ENCODE data around the gene QKI.
"Not testable (repeated sequence)": the region's sequence is repeated elsewhere in the genome, so short reads cannot be mapped to it uniquely, and the experiment has no call there.

The QKI gene

DNA sequence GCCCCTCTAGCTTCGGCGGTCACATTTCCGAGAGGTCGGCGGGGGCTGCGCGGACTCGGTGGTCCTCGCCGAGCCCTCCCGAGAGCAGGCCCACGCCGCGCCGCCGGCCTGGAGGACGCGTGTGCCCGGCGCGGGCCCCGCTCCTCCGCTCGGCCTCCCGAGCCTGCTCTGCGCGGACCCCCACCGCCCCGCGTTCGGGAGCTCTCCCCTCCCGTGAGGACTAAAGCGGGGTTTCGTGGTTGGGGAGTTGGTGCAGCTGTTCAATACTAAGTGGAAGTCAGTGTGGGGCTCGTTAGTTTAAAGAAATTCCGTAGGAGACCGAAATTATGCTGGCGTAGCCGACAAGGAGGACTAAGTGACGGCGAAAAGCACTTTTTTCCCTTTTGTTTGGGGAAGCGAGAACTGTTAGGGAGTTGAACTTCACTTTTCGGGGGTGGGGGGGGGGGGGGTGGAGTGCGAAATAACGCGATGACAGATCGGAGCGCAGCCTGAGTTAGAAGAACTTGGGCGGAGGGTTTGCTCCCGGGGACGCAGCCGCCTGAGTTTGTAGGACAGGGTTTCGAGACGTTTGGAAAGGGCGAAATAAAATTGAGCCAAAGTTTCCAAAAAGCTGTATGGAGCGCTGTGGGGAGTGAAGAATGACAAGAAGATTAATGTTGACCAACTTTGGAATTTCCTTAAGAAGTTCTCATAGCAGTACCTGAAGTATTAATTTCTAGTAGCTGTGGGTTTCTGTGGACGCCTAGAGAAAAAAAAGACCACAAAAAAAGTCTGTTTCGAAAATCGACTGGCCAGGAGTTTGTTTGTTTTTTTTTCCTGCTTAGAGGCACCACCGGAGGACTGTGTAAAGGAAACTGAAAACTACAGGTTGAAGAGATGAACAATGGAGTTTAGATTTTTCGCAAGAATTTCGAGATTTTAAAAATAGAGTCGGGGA lies 1.4 kb downstream of the QKI start:
- DNase-seq, result peak; percentile 66

DNA sequence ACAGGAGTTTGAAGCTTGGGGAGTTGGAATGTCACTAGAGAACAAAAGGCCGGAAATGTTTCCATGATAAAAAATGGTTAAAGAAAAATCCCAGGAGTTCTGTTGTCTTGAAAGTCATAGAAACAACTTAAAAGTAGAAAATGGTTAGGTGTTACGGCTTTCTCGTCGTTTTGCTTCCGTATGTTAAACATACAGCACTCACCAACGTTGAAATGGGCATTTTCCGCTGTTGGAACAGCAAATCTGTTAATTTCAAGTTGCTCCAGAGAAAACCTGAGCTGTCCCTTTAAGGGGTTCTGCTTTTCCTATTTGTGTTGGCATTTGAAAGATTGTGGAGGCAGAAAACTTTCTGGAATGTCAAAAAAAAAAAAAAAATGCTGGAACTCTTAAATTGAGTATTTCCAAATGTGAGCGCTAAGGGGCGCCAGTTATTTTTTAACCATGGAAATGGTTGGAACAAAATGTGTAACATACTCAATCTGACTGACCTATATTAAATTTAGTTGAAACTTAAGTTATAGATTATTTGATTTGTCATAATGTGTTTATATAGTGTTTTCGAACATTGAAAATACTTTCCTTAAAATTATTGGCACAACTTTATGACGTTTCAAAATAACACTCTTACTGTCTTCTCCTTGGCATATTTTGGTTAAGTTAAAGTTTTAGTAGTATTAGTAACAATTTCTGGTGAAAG lies 2.2 kb downstream of the QKI start:
- no peak for DNase-seq

DNA sequence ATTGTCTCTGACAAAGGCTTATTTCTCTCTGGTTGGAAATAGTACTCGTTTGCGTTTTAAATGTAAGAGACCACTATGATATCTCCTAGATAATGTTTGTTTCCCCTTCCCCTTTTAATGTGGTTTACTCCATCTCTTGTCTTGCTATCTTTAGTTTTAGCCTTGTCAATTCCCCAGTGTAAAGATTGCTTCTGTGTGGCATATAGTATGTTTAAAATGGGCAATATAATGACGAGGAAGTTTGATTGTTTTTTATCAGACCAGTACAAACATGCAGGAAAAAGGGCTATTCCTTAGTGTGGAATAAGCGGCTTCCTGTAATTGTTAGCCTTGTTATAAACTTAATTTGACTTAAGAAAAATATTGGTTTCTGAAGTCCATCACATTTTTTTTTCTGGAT lies 3.1 kb downstream of the QKI start:
- DNase-seq, result no peak

DNA sequence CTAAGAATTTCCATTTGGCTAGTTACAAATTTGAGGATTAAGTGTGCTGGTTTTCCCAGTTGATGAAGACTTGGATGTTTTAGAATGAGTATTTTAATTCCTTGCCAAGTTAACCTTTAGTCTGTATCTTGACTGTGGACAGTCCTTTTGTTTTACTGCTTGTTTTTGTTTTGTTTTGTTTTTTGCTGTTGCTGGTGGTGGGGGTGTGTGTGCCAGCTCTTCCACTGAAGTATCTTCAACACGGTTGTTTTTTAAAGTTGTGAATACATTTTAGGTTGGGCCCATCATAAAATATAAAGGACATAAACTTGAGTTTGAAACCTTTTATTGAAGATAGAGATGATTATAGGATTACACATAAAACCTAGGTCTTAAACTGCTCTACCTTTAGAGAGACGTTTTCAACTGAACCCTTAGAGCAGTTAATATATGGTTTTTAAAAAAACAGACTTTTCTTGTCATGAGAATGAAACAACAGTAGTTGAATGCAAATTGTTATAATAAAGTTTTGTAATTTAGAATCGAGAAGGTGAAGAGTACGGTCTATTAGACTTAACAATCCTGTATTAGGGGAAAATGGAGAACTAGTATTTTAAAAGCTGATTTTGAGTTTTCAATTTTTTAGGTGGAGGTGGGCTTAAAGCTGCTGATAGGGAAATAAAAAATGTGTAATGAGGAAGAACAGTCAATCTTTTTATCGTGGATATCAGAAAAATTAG lies 4.0 kb downstream of the QKI start:
- DNase-seq, result no peak

DNA sequence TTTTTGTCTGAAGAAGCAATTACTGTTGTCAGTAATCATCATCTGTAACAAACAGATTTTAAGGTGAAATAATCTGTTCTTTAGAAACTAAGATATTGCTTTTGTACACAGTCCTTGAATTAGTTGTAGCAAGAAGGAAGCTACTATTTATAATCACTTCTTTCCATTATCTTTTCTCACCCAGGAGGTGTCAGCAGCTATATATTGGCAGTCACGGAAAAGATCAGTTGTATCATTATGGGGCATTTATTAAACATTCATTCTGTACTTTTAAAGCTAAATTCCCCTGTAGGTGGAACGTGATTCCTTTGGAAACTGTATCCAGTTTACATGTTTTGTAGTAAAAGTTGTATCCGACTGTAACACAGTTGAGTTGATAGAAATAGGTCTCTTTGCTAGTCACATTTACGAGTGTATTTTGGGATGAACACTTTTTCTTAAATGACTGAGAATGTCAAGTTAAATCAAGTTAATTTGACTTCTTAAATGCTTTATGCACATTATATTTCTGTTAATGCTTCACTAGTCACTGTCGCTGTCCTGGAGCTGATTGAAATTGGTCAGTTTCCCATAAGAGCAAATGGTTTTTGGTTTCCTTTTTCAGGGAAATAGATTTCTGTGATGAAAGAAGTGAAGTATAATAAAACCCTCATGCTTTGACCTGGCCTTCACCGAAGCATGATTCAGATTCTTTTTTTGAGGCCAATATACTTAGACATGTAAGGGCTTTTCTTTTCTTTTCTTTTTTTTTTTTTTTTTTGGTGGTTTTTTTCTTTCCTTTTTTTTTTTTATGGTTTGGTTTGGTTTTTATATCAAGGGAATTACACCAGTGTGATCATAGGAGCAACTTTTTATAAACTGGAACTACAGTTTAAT lies 5.1 kb downstream of the QKI start:
- DNase-seq, result no peak

DNA sequence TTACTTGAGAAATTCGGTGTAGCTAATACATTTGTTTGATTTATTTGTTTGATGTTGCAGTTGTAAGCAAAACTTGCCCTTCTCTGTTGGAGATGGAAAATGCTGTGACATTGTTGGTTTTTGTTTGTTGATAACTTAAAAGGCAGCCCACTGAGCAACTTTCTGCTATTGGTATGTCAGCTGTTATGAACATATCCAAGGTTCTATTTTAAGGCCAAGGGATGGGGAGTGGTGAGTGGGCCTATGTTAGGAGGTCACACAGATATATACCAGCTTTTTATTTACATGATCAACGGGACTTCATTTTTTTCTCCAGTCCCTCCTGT lies 5.7 kb downstream of the QKI start:
- DNase-seq, result no peak

DNA sequence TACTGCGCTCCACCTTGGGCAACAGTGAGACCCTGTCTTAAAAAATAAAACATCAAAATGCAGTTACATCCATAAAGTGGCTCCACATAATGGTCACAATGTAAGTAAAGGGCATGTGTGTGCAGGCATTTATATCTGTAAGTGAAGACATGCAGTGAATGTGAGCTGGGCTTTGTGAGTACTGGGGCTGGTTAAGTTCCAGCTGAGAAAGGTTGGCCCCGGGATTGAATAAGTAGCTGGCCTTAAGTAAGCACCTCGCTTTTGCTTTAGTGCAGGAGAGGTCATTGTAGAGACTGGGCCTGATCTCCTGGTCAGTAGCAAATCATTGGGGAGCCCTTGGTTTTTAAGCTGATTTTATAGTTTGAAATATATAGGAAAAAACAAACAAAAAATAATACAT lies 8.0 kb downstream of the QKI start:
- DNase-seq, result no peak

DNA sequence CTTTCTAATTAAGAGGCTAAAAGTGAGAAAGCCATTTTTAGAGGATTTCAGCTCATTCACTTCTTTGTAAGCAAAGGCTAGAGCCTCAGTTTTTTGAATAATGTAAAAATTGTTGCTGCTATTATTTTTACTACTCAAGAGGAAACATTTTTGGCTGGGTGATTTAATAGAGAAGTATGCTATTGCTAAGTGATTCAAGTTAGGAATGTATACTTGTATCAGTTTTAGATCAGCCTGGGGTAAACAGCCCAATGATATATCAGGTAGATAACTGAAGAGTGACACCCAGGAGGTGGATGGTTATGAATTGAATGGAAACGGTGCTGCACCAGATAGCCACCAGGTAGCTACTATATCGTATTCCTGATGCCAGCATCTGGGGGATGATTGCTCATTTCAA lies 9.2 kb downstream of the QKI start:
- DNase-seq, result no peak

DNA sequence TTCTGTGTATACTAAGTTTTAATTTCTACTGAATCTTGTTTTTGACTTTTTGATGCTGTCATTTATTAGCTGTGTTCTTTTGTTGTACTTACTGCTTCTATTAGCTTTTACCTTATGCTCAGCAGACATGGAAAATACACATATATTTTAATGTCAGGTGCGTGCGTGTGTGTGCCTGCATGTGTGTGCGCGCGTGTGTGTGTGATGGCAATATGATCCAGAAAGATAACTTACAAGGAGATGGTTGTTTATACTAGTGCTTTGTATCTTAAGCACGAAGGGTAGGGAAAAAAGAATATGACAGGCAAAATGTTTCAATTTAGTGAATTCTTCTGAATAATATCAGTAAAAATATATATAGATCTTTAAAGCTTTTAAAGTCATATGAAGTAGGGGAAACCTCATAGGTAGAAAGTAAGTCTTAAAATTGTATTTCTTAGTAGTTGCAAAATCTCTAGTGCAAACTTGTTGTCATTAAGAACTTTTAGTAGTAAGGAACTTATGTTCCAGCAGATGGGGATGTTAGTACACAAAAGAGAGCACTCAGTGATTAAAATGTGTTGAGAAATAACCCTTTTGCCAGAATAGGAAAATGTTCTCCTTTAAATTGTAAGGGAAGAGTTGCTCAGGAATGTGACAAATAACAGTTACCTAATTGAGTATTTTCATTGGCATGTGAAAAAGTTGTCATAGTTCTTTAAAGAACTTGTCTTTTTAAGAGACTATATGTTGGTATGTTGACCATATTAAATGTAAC lies 13.2 kb downstream of the QKI start:
- DNase-seq, result no peak

DNA sequence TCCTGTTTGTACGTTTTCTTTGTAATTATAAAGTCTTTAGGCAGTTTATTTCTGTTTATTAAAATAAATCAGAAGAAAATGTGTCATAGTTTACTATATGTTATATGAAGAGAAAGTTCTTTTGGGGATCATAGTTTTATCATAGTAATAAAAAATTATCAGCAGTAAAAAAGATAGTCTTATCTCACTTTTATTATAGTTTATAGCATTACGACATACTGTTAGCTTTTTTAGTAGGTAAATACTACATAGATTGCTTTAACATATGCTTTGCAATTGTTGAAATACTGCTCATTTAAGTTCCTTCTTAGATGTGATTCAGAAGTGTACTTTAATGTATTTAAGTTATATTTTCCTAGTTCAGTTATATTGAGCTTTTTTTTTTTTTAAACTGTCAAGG lies 13.9 kb downstream of the QKI start:
- DNase-seq, result no peak

DNA sequence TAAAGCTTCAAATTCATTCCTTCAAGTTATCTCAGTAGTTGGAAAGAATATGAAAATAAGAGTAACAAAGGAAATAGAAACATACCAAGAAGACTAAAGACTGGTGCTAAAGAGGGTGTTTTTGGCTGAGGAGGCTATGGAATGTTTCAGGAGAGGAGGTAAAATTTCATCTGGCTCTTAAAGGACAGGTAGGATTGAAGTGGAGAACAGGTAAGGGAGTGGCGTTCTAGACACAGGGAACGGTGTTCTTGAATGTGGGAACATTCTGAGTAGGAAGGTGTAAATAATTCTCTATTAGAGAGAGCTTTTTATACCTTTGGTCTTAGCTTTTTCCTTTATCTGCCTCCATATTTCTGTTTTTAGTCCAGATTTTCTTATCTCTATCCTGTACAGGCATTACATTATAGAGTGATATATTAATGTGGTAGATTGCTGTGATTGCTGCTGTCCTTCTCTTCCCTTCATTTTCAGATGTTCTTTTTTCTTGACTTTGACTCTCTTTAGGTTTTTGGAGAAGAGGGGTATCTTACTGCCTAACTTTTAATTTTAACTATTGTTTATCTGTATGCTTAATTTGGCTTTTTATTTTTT lies 15.4 kb downstream of the QKI start:
- no peak for DNase-seq

DNA sequence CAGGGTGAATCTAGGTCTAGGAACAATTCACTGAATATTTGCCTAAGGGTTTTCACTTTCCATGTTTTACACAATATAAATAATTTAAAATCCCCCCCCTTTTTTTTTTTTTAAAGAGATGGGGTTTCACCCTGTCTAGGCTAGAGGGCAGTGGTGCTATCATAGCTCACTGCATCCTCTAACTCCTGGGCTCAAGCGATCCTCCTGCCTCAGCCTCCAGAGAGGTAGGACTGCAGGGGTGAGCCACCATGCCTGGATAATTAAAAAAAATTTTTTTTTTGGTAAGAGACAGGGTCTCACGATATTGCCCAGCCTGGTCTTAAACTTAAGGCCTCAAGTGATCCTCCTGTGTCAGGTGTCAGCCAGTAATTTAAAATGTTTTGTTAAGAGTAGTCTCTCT lies 17.8 kb downstream of the QKI start:
- no peak for DNase-seq

DNA sequence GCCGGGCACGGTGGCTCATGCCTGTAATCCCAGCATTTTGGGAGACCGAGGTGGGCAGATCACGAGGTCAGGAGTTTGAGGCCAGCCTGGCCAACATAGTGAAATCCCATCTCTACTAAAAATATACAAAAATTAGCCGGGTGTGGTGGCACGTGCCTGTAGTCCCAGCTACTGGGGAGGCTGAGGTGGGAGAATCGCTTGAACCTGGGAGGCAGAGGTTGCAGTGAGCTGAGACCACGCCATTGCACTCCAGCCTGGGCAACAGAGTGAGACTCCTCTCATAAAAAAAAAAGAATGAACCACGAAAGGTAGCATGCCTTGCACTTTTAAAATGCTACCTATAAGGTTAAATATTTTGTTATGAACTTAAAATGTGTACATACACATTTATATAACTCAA lies 19.0 kb downstream of the QKI start:
- not testable (repeated sequence) for DNase-seq

DNA sequence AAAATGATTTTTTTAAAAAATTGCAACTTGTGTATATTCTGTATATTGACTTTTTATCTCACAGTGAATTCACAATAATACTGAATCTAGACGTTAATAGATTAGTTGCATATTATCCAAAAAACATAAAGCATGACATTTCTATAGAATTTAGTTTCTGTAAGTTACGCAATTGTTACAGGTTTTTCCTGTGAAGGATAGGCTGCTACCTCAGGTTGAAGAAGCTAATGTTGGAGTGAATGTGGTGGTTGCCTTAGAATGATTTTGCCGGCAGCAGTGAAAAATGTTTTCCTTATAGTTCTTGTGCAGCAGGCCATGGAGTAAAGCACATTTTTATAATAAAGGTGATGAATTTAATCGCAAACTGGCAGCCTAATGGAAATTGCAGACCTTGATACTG lies 20.5 kb downstream of the QKI start:
- no peak for DNase-seq

DNA sequence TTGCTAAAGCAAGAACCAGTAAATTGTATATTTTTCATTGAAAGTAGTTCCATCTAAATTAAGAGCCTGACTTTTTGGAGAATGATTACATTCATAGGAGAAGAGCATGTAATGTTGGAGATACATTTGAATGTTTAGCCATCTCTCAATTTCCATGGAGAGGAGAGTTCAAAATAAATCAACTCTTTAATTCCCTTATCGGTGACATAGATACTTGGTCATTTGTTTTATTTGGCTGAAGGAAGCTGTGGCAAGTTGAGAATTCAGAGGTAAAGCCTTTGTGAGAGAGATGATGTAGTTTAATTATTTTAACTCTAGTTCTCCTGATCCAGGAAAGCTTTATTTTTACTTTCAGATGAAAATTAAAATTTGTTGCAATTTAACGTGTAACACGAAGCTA lies 22.3 kb downstream of the QKI start:
- no peak for DNase-seq

DNA sequence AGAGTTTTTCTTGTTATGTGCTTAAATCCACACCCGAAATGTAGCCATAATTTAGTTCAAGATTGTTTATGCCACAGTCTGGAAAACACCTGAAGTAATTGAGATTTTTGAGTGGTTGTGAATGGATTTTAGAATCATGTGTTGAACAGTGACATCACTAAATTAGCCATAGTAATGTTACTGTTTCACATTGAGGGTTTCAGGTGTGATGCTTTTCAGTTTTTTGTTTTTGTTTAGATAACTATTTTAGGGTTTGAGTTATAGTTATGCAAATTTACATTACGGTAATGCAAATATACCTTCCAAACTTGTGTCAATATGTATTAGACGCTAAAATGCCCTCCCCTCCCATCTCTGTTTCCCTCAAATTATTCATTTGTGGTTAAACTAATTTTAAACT lies 22.9 kb downstream of the QKI start:
- no peak for DNase-seq

DNA sequence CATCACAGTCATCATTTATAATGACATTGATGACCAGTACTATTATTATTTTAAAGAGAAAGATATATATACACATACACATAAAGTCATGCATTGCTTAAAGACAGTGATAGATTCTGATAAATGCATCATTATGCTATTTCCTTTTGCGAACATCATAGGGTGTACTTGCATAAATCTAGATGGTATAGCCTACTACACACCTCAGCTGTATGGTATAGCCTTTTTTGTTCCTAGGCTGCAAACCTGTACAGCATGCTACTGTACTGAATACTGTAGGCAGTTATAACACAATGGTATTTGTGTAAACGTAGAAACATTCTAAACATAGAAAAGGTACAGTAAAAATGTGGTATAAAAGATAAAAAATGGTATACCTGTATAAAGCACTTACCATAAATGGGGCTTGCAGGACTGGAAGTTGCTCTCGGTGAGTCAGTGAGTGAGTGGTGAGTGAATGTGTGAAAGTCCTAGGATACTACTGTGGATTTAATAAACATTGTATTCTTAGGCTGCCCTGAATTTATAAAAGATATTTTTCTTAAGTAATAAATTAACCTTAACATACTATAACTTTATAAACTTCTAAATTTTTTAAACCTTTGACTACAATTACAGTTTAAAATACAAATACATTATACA lies 23.9 kb downstream of the QKI start:
- no peak for DNase-seq

DNA sequence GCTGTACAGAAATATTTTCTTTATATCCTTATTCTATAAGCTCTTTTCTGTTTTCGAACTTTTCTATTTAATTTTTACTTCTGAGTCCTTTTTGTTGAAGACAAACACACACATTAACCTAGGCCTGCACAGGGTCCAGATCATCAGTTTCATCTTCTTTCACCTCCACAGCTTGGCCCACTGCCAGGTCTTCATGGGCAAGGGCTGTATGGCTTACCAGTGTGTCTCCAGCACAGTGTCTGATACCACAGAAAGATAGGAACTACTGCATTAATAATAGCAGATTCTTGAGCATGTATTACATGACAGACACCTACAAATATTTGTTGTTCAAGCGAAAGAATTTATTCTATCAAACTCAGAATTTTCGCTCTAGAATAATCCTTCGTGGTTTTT lies 24.4 kb downstream of the QKI start:
- DNase-seq, result no peak

DNA sequence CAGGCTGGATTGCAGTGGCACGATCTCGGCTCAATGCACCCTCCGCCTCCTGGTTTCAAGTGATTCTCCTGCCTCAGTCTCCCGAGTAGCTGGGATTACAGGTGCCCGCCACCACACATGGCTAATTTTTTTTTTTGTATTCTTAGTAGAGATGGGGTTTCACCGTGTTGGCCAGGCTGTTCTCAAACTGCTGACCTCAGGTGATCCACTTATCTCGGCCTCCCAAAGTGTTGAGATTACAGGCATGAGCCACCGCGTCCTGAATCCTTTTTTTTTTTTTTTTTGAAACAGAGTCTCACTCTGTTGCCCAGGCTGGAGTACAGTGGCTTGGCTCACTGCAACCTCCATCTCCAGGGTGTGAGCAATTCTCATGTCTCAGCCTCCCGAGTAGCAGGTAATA lies 24.9 kb downstream of the QKI start:
- DNase-seq, result not testable (repeated sequence)

DNA sequence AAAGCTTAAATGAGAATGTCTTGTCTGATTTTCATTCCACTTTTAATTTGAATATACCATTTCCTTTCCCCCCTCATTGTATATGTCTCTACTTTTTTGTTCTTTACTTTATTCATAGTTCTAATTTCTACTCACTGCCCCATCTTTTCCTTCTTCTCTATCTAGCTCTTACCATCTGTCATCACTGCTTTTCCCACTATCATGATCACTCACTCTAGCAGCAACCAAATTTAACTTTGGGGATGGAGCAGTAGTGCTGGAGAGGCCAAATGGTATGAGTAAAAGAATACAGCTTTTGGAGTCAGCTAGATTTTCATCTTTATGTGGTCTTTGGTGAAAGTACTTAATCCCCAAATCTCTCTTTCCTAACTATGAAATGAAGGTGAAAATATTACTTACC lies 25.5 kb downstream of the QKI start:
- no peak for DNase-seq

DNA sequence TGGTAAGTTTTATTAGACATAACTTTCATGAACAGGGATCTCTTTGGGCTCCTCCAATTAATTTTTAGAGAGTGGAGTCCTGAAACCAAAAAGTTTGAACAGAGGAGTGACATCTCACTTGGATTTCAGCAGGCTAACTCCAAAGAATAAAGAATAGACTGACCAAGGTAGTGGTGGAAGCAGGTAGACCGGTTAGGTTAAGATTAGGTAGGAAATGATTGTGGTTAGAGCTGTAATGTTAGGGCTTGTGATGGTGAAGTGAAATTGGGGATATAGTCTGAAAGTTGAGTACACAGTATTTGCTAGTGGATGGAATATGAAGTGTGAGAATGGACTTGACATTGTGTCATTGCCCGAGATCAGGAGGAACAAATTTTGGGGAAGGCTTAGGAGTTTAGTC lies 27.8 kb downstream of the QKI start:
- no peak for DNase-seq

Data from islet precursor cell (in vitro differentiated cells).